ENCODE results near the gene ADAMTS18. TPM values are rescaled to one million over a fixed set of nuclear protein-coding genes. Genes with fewer than 3 reads are reported as not detected.
"Not testable (repeated sequence)": the region's sequence is repeated elsewhere in the genome, so short reads cannot be mapped to it uniquely, and the experiment has no call there.

ADAMTS18 gene
- total RNA-seq = not detected

GRCh38 chr16:77434530-77435271, at the start of gene ADAMTS18:
Gene ADAMTS18 (minus strand): TSS chr16:77435034. CDS start chr16:77434695, 339 bp downstream.
- Mint-ChIP-seq H3K27ac (no peak within 1 kb of the TSS), H3K36me3 (ENCODE audit: low read depth) (no peaks in the 10 kb centered on the region), H3K4me1 (no peaks in the 10 kb centered on the region), H3K27me3 (peaks cover 32% of the 10 kb centered on the region), H3K9me3 (no peaks in the 10 kb centered on the region), H3K4me3 (no peak within 1 kb of the TSS)
- ATAC-seq (replicated peaks) = no peak

GRCh38 chr16:77480681-77481315, 46.0 kb upstream of the ADAMTS18 start:
- H3K4me1 Mint-ChIP-seq = no peaks in the 10 kb centered on the region

GRCh38 chr16:77472262-77472661, 37.4 kb upstream of the ADAMTS18 start:
- H3K4me3 Mint-ChIP-seq = no peak overlapping the region
- H3K9me3 Mint-ChIP-seq = no peaks in the 10 kb centered on the region
- H3K36me3 Mint-ChIP-seq (ENCODE audit: low read depth) = no peaks in the 10 kb centered on the region
- no peak overlapping the region for H3K27ac Mint-ChIP-seq
- ATAC-seq (replicated peaks) = no peak
- H3K4me1 Mint-ChIP-seq = no peaks in the 10 kb centered on the region
- peaks cover 18% of the 10 kb centered on the region for H3K27me3 Mint-ChIP-seq

More at GRCh38 chr16:77480681-77481315, 46.0 kb upstream of the ADAMTS18 start:
- Mint-ChIP-seq H3K9me3 (no peaks in the 10 kb centered on the region), H3K27ac (no peak overlapping the region), H3K36me3 (ENCODE audit: low read depth) (no peaks in the 10 kb centered on the region), H3K27me3 (peaks cover 7% of the 10 kb centered on the region), H3K4me3 (no peak overlapping the region)
- no peak for ATAC-seq (replicated peaks)

GRCh38 chr16:77470851-77471250, 36.0 kb upstream of the ADAMTS18 start:
- no peak for ATAC-seq (replicated peaks)
- H3K36me3 Mint-ChIP-seq (ENCODE audit: low read depth) = no peaks in the 10 kb centered on the region
- no peaks in the 10 kb centered on the region for H3K4me1 Mint-ChIP-seq
- H3K27ac Mint-ChIP-seq = no peak overlapping the region
- H3K9me3 Mint-ChIP-seq = no peaks in the 10 kb centered on the region
- peaks cover 18% of the 10 kb centered on the region for H3K27me3 Mint-ChIP-seq
- no peak overlapping the region for H3K4me3 Mint-ChIP-seq

- peaks cover 18% of the 10 kb centered on the region for H3K27me3 Mint-ChIP-seq
- H3K4me1 Mint-ChIP-seq = no peaks in the 10 kb centered on the region
- no peak overlapping the region for H3K27ac Mint-ChIP-seq
- no peak for ATAC-seq (replicated peaks)
- no peaks in the 10 kb centered on the region for H3K9me3 Mint-ChIP-seq
- no peaks in the 10 kb centered on the region for H3K36me3 Mint-ChIP-seq (ENCODE audit: low read depth)
- H3K4me3 Mint-ChIP-seq = no peak overlapping the region
Measured at GRCh38 chr16:77469634-77470033, 34.8 kb upstream of the ADAMTS18 start.

GRCh38 chr16:77468831-77469230, 34.0 kb upstream of the ADAMTS18 start:
- Mint-ChIP-seq H3K4me1 (no peaks in the 10 kb centered on the region), H3K9me3 (no peaks in the 10 kb centered on the region), H3K27me3 (peaks cover 15% of the 10 kb centered on the region), H3K27ac (no peak overlapping the region), H3K4me3 (no peak overlapping the region), H3K36me3 (ENCODE audit: low read depth) (no peaks in the 10 kb centered on the region)
- ATAC-seq (replicated peaks) = no peak

GRCh38 chr16:77467821-77468335, 33.0 kb upstream of the ADAMTS18 start:
- H3K36me3 Mint-ChIP-seq (ENCODE audit: low read depth) = no peaks in the 10 kb centered on the region
- H3K4me3 Mint-ChIP-seq = no peak overlapping the region
- H3K27me3 Mint-ChIP-seq = peaks cover 11% of the 10 kb centered on the region
- H3K9me3 Mint-ChIP-seq = no peaks in the 10 kb centered on the region
- no peak overlapping the region for H3K27ac Mint-ChIP-seq
- no peak for ATAC-seq (replicated peaks)
- H3K4me1 Mint-ChIP-seq = no peaks in the 10 kb centered on the region

GRCh38 chr16:77463659-77464058, 28.8 kb upstream of the ADAMTS18 start:
- H3K27ac Mint-ChIP-seq; ATAC-seq (replicated peaks); H3K9me3 Mint-ChIP-seq; H3K4me3 Mint-ChIP-seq; H3K27me3 Mint-ChIP-seq; H3K36me3 Mint-ChIP-seq (ENCODE audit: low read depth); H3K4me1 Mint-ChIP-seq: not testable (repeated sequence)

- Mint-ChIP-seq H3K36me3 (ENCODE audit: low read depth) (no peaks in the 10 kb centered on the region), H3K27me3 (peaks cover 8% of the 10 kb centered on the region), H3K4me3 (no peak overlapping the region), H3K27ac (no peak overlapping the region), H3K9me3 (no peaks in the 10 kb centered on the region), H3K4me1 (no peaks in the 10 kb centered on the region)
- ATAC-seq (replicated peaks) = no peak
Measured at GRCh38 chr16:77462894-77463293, 28.1 kb upstream of the ADAMTS18 start.

- Mint-ChIP-seq H3K4me3 (no peak overlapping the region), H3K27ac (no peak overlapping the region), H3K4me1 (no peaks in the 10 kb centered on the region), H3K36me3 (ENCODE audit: low read depth) (no peaks in the 10 kb centered on the region), H3K27me3 (peaks cover 8% of the 10 kb centered on the region), H3K9me3 (no peaks in the 10 kb centered on the region)
- no peak for ATAC-seq (replicated peaks)
Measured at GRCh38 chr16:77459534-77460254, 24.9 kb upstream of the ADAMTS18 start.

GRCh38 chr16:77457046-77457445, 22.2 kb upstream of the ADAMTS18 start:
- Mint-ChIP-seq H3K4me3 (no peak overlapping the region), H3K27me3 (peaks cover 13% of the 10 kb centered on the region), H3K27ac (no peak overlapping the region), H3K9me3 (peaks cover 5% of the 10 kb centered on the region), H3K36me3 (ENCODE audit: low read depth) (no peaks in the 10 kb centered on the region), H3K4me1 (no peaks in the 10 kb centered on the region)
- no peak for ATAC-seq (replicated peaks)

- Mint-ChIP-seq H3K4me1 (no peaks in the 10 kb centered on the region), H3K27me3 (peaks cover 8% of the 10 kb centered on the region), H3K9me3 (peaks cover 5% of the 10 kb centered on the region), H3K36me3 (ENCODE audit: low read depth) (no peaks in the 10 kb centered on the region), H3K27ac (no peak overlapping the region), H3K4me3 (no peak overlapping the region)
- no peak for ATAC-seq (replicated peaks)
Measured at GRCh38 chr16:77452243-77452642, 17.4 kb upstream of the ADAMTS18 start.

GRCh38 chr16:77450790-77451487, 16.1 kb upstream of the ADAMTS18 start:
- Mint-ChIP-seq H3K27me3 (peaks cover 8% of the 10 kb centered on the region), H3K9me3 (peaks cover 5% of the 10 kb centered on the region), H3K36me3 (ENCODE audit: low read depth) (no peaks in the 10 kb centered on the region), H3K27ac (no peak overlapping the region), H3K4me3 (no peak overlapping the region), H3K4me1 (no peaks in the 10 kb centered on the region)
- ATAC-seq (replicated peaks) = no peak

GRCh38 chr16:77449208-77449607, 14.4 kb upstream of the ADAMTS18 start:
- peaks cover 5% of the 10 kb centered on the region for H3K9me3 Mint-ChIP-seq

More at GRCh38 chr16:77449208-77449607, 14.4 kb upstream of the ADAMTS18 start:
- Mint-ChIP-seq H3K27me3 (peaks cover 9% of the 10 kb centered on the region), H3K36me3 (ENCODE audit: low read depth) (no peaks in the 10 kb centered on the region), H3K4me1 (no peaks in the 10 kb centered on the region), H3K4me3 (no peak overlapping the region), H3K27ac (no peak overlapping the region)
- ATAC-seq (replicated peaks) = no peak
